Fibroblast of pulmonary artery (primary cell): ENCODE measurements around the gene RAB3D.
A peak's percentile ranks its signal among the peaks of the same experiment; 100 is the strongest.

Experiments
- DNase-seq: peaks from one replicate; pipeline ENCODE4 v3.0.0-alpha.2; 2010; ENCODE audit warnings: low read depth
- H3K4me3 ChIP-seq: replicated peaks from 2 replicates; pipeline ENCODE4 v1.5.1; 2011; ENCODE audit warnings: low read depth, mild to moderate bottlenecking, control low read depth, low read length, moderate library complexity
- CTCF ChIP-seq: IDR thresholded peaks from 2 replicates; pipeline ENCODE4 v1.5.1; 2011; ENCODE audit warnings: mild to moderate bottlenecking, control low read depth, low read length, inconsistent platforms; ENCODE audit errors: missing control alignments

The RAB3D gene

DNA sequence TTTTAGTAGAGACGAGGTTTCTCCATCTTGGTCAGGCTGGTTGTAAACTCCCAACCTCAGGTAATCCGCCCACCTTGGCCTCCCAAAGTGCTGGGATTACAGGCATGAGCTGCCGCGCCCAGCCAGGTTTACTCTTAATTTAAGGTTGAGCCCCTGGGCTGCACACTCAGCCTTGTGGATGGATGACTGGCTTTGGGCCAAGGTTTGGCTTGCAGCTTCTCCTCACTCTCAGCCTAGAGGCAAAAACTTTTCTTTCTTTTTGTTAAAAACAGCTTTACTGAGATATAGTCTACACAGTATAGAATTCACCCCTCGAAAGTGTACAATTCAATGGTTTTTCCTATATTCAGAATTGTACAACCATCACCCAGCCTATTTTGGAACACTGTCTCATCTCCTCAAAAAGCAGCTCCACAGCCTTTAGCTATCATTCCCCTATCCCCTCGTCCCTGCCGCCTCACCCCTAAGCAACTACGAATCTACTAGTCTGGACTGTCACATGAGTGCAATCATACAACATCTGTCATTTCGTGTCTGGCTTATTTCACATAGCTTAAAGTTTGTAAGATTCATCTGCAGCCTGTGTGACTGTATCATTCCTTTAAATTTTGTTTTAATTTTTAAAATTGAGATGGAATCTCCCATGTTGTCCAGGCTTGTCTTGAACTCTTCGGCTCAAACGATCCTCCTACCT, 58.0 kb downstream of the RAB3D start:
- TF ChIP-seq CTCF, result no peak
- no peak for DNase-seq
- H3K4me3 ChIP-seq, result no peak overlapping the region

- H3K4me3 ChIP-seq, result no peak overlapping the region
- DNase-seq, result peak; percentile 45
- no peak for TF ChIP-seq CTCF
Measured at GRCh38 chr19:11279505-11280236, 59.8 kb downstream of the RAB3D start.

DNA sequence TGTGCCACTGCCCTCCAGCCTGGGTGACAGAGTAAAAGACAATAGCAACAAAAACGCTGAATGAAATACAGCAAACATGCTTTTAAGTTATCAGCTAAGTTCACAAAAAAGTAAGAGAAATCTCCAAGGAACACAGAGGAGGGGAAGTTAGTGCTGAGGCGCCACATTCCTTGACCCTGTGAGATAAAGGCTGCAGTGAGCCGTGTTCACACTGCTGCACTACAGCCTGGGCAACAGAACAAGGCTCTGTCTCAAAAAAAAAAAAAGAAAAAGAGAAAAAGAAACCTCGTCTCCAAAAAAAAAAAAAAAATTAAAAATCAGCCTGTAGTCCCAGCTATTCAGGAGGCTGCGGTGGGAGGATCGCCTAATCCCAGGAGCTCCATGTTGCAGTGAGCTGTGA, 60.8 kb downstream of the RAB3D start:
- DNase-seq, result peak; percentile 70
- no peak overlapping the region for H3K4me3 ChIP-seq
- TF ChIP-seq CTCF, result no peak

DNA sequence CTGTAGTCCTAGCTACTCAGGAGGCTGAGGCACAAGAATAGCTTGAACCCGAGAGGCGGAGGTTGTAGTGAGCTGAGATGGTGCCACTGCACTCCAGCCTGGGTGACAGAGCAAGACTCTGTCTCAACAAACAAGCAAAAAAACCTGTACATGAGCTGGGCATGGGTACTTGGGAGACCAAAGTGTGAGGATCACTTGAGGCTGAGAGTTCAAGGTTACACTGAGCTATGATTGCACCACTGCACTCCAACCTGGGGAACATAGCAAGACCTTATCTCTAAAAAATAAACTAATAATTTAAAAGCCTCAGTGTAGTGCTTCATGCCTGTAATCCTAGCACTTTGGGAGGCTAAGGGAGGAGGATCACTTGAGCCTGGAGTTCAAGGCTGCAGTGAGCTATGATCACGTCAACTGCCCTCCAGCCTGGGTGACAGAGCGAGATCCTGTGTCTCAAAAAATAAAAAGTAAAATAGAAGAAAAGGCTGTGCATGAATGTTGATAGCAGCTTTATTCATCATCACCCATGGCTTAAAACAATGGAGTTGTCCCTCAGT, 64.8 kb downstream of the RAB3D start:
- H3K4me3 ChIP-seq, result no peak overlapping the region
- TF ChIP-seq CTCF, result no peak

GRCh38 chr19:11273989-11274388, 65.5 kb downstream of the RAB3D start:
- DNase-seq, result no peak
- no peak overlapping the region for H3K4me3 ChIP-seq
- no peak for TF ChIP-seq CTCF

More for the DNA sequence above, 64.8 kb downstream of the RAB3D start:
- DNase-seq, result no peak

- no peak overlapping the region for H3K4me3 ChIP-seq
- TF ChIP-seq CTCF, result no peak
- DNase-seq, result no peak
Measured at GRCh38 chr19:11273296-11273695, 66.2 kb downstream of the RAB3D start.
